ENCODE measurements around the gene DUSP2.

DNA sequence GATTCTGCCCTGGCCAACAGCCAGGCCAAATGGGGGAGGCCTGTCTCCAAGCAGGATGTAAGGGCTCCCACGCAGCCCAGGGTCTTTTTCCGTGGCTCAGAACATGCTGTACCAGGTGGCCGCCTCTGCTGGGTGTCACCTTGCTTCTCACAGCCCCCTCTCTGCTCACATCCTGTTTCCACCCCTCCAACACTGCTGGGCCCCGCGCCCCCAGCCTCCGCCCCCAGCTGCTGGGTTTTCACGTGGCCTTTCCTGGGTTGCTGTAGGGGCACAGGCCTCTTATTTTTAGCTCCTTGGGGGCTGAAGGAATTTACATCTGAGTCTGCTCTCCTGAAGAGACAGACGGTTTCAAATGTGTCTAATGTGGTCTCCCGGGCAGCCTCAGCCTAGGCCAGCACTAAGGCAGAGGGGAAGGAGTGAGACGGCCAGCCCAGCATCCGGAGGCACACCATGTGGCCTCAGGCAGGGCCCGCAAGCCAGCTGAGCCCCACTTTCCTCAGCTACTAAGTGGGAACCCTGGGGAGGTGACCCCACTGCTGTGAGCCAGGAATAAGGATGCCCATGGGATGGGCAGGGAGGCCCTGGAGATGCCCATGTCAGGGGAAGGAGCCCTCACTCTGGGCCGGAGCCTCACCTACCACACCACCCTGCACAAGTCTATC lies 18.7 kb upstream of the DUSP2 start:
- TF ChIP-seq POLR2A (IDR thresholded peaks at IDR 0.05; ENCODE audit: low read length) (no peak), GATA1 (IDR thresholded peaks at IDR 0.05; ENCODE audit: low read depth, low read length) (no peak)
